HepG2 (cell line): ENCODE results near the gene ZNF229. TPM values are rescaled to one million over a fixed set of nuclear protein-coding genes. Genes with fewer than 3 reads are reported as not detected.

ENCODE experiments used
- CBX5 ChIP-seq: sonication (generic); formaldehyde crosslinking; IDR thresholded peaks from 2 replicates; pipeline ENCODE4 v1.4.0; 2020; ENCODE audit warnings: missing genetic modification reagents, borderline replicate concordance
- ETS1 ChIP-seq: sonication (generic); formaldehyde crosslinking; IDR thresholded peaks from 2 replicates; pipeline ENCODE4 v1.4.0; 2020; ENCODE audit warnings: missing genetic modification reagents
- FOXP1 ChIP-seq, 2 experiments: fragments of 450-650 bp in 1 of 2; IDR thresholded peaks; 2 replicates each; pipeline ENCODE4 v1.6.1; 2017 to 2018; ENCODE audit warnings: antibody characterized with exemption in 1 of 2
- HDAC6 ChIP-seq: fragments of 200-600 bp; sonication (generic); IDR thresholded peaks from 2 replicates; pipeline ENCODE4 v1.7.0; 2017; ENCODE audit warnings: mild to moderate bottlenecking, antibody characterized with exemption, low read length, low read depth
- NRL ChIP-seq: sonication (generic); formaldehyde crosslinking; IDR thresholded peaks from 2 replicates; pipeline ENCODE4 v1.5.0; 2020; ENCODE audit warnings: missing genetic modification reagents, mild to moderate bottlenecking, moderate library complexity, borderline replicate concordance
- SKIL ChIP-seq: sonication (generic); formaldehyde crosslinking; IDR thresholded peaks from 2 replicates; pipeline ENCODE4 v1.8.0; 2022; ENCODE audit warnings: missing genetic modification reagents, mild to moderate bottlenecking, moderate library complexity, borderline replicate concordance
- SP1 ChIP-seq, 2 experiments: fragments of 450-650 bp in 1 of 2; sonication (generic) in 1 of 2; formaldehyde crosslinking in 1 of 2; IDR thresholded peaks; 2 replicates each; pipeline versions ENCODE4 v1.4.0 to v1.6.1; 2016 to 2020; ENCODE audit warnings: missing genetic modification reagents in 1 of 2
- TRIM24 ChIP-seq: sonication (generic); formaldehyde crosslinking; IDR thresholded peaks from 2 replicates; pipeline ENCODE4 v1.8.0; 2022; ENCODE audit warnings: mild to moderate bottlenecking, missing genetic modification reagents
- ZBTB34 ChIP-seq: sonication (generic); formaldehyde crosslinking; IDR thresholded peaks from 2 replicates; pipeline ENCODE4 v1.8.0; 2022; ENCODE audit warnings: mild to moderate bottlenecking, missing genetic modification reagents
- ZHX2 ChIP-seq, 2 experiments: sonication (generic) in 1 of 2; formaldehyde crosslinking in 1 of 2; IDR thresholded peaks; 2 replicates each; pipeline versions ENCODE4 v1.6.1 to v1.9.0; 2014 to 2022; ENCODE audit warnings: antibody characterized with exemption in 1 of 2, borderline replicate concordance in 1 of 2, inconsistent platforms in 1 of 2, low read depth in 1 of 2, missing genetic modification reagents in 1 of 2
- ZNF274 ChIP-seq: sonication (generic); formaldehyde crosslinking; IDR thresholded peaks from 2 replicates; pipeline ENCODE4 v1.5.1; 2020; ENCODE audit warnings: mild to moderate bottlenecking, missing genetic modification reagents
- ZNF441 ChIP-seq: sonication (generic); formaldehyde crosslinking; IDR thresholded peaks from 2 replicates; pipeline ENCODE4 v1.7.0; 2021; ENCODE audit warnings: missing genetic modification reagents, borderline replicate concordance
- polyA plus RNA-seq, 8 experiments: library from polyadenylated mRNA; depleted of rRNA in 3 of 8; stranded (reverse) in 7 of 8; unstranded in 1 of 8; fragments of >200 nt; fragmentation: Illumina TruSeq in 4 of 8; extraction: Trizol in 4 of 8; gene quantifications; 2 replicates each; pipeline versions ENCODE4 v1.2.1 to v1.2.3, GENCODE V29; 2011 to 2016; ENCODE audit warnings: low read depth in 4 of 8, missing spikeins in 1 of 8, mixed read lengths in 1 of 8; ENCODE audit not compliant: insufficient read depth in 1 of 8
- total RNA-seq, 5 experiments: library from RNA; depleted of rRNA; stranded (reverse); fragments of >200 nt; fragmentation: Illumina TruSeq; extraction: Trizol; gene quantifications; 2 replicates each; pipeline ENCODE4 v1.2.3, GENCODE V29; 2016; ENCODE audit warnings: low read depth in 1 of 5

The ZNF229 gene
- total and polyA plus RNA-seq, 2 of the 13 experiments (the other 11 are each of a cell fraction or from before 2014, with no cell fraction given) = 0.01 to 0.11 TPM

GRCh38 chr19:44435441-44435840, 12.8 kb downstream of the ZNF229 start (continued):
- TF ChIP-seq ZHX2 (IDR thresholded peaks at IDR 0.05; ENCODE audit: low read depth) = no peak
- TF ChIP-seq ZHX2 (CRISPR knock-in tag; IDR thresholded peaks at IDR 0.05; ENCODE audit: borderline replicate concordance) = no peak
- no peak for TF ChIP-seq ETS1 (CRISPR knock-in tag)
- no peak for TF ChIP-seq ZNF274 (CRISPR knock-in tag)
- TF ChIP-seq NRL = no peak
- TF ChIP-seq FOXP1 (IDR thresholded peaks at IDR 0.05) = no peak
- TF ChIP-seq FOXP1 (CRISPR knock-in tag; IDR thresholded peaks at IDR 0.05) = no peak
- TF ChIP-seq CBX5 = no peak
- no peak for TF ChIP-seq ZBTB34 (CRISPR knock-in tag)
- no peak for TF ChIP-seq SP1 (IDR thresholded peaks at IDR 0.05)
- no peak for TF ChIP-seq SP1 (CRISPR knock-in tag; IDR thresholded peaks at IDR 0.05)
- TF ChIP-seq HDAC6 = no peak
- TF ChIP-seq ZNF441 (CRISPR knock-in tag) = no peak
- no peak for TF ChIP-seq SKIL (CRISPR knock-in tag)
- TF ChIP-seq TRIM24 (CRISPR knock-in tag) = no peak
